HT-29 (cell line): ENCODE measurements around the gene VSTM1. TPM values are rescaled to one million over a fixed set of nuclear protein-coding genes. Genes with fewer than 3 reads are reported as not detected.
"Not testable (repeated sequence)": the region's sequence is repeated elsewhere in the genome, so short reads cannot be mapped to it uniquely, and the experiment has no call there.

ENCODE experiments used
- DNase-seq: peaks from one replicate; pipeline ENCODE4 v3.0.0-alpha.2; 2015; ENCODE audit warnings: low spot score
- total RNA-seq: library from RNA; depleted of rRNA; stranded (reverse); fragments of >200 nt; shearing (Covaris generic); gene quantifications from 2 replicates; pipeline ENCODE4 v1.2.3, GENCODE V29; 2014

Gene VSTM1
- total RNA-seq, 1 experiment from 2014 or later, result not detected

DNA sequence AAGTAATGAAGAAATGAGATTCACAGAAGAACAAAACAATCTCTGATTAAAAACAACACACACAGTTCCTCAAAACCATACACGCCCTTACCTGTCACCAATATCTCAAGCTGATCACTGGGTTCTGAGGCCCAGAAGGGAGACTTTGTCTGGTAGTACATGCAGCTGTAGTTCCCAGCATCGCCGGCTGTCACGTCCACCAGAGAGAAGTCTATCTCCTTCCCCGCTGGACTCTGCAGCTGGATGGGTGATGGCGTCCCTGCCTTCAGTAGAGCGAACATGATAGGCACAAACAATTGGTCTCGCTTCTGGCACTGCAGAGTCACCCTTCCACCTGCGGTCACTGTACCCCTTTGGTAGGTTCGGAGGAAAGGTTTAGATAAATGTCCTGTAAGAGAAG, 10.1 kb upstream of the VSTM1 start:
- DNase-seq, result no peak

DNA sequence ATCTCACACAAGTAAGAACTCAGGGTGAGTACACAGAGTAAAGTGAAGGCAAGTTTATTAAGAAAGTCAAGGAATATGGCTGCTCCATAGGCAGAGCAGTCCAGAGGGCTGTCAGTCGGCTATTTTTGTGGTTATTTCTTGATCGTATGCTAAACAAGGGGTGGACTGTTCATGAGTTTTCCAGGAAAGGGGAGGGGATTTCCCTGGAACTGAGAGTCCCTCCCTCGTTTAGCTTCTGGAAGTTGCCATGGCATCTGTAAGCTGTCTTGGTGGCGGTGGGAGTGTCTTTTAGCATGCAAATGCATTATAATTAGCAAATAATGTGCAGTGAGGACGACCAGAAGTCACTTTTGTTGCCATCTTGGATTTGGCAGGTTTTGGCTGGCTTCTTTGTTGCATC, 5.8 kb upstream of the VSTM1 start:
- no peak for DNase-seq

DNA sequence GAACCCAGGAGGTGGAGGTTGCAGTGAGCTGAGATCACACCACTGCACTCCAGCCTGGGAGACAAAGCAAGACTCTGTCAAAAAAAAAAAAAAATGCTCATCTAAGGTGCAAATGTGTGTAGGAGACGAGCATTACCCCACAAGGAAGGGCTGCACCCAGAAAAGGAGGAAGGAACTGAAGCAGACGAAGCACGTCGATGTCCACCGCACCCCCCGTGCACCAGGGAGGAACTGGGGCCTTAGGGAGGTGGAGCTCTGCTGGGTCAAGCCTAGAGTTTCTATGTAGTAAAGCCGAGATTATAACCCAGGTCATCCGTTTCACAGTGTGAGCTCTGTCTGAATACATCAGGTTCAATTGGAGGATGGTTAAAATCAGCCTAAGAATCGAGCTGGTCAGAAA, 1.1 kb downstream of the VSTM1 start:
- DNase-seq, result no peak

- no peak for DNase-seq
Measured at GRCh38 chr19:54047616-54048015, 16.1 kb downstream of the VSTM1 start.

GRCh38 chr19:54045771-54046170, 17.9 kb downstream of the VSTM1 start:
- DNase-seq, result no peak

- DNase-seq, result no peak
Measured at GRCh38 chr19:54042989-54043388, 20.7 kb downstream of the VSTM1 start.

- no peak for DNase-seq
Measured at GRCh38 chr19:54041969-54042606, 21.6 kb downstream of the VSTM1 start.

DNA sequence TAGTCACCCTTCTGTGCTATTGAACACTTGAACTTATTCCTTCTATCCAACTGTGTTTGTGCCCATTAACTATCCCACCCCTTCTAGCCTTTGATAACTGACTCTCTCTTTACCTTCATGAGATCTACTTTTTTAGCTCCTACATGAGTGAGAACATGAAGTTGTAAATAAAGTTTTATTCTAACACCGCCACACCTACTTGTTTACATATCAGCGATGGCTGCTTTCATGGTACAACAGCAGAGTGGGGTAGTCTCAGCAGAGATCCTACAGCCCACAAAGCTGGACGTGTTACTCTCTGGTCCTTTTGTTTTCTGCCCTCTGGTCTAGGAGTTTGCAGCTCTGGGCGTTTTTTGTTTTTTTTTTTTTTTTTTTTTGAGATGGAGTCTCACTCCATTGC, 23.7 kb downstream of the VSTM1 start:
- DNase-seq, result no peak

- not testable (repeated sequence) for DNase-seq
Measured at GRCh38 chr19:54036542-54036941, 27.2 kb downstream of the VSTM1 start.

DNA sequence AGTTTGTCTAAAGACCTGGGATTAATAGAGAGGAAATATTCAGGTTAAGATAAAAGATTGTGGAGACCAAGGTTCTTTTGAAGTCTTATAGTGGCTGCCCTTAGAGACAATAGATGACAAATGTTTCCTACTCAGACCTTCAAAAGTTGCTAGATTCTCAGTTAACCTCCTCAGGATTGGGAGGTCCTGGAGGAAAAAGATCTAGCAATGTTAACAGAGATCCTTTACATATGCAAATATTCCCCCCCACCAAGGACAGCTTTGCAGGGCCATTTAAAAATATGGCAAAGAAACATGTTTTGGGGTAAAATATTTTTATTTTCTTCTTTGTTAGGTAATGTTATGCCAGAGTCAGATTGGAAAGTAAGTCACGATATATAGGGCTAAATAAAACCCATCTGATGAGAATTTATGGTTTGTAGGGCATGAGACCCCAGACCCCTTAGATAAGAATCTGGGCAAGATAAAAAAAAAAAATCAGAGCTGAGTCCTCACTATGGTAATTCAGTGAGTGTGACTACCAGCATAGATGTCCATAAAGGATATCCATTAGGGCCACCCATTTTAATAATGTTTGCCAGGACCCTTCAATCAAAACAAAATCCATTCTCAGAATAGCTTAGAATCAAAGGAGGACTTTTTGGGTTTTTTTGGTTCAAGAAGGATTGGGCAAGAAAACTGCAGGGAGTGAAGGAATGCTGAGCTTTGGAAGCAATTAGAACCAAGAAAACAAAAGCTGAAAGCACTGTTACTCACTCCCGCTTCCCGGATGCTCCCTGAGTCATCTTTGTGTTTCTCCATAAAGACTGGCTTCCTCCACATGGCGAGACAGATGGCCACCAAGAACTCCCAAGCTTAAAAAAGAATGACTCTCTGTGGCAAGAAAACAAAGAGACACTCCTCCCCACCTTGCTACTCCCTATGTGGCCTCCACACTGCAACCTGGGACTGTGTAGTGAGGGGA, 28.2 kb downstream of the VSTM1 start:
- no peak for DNase-seq

DNA sequence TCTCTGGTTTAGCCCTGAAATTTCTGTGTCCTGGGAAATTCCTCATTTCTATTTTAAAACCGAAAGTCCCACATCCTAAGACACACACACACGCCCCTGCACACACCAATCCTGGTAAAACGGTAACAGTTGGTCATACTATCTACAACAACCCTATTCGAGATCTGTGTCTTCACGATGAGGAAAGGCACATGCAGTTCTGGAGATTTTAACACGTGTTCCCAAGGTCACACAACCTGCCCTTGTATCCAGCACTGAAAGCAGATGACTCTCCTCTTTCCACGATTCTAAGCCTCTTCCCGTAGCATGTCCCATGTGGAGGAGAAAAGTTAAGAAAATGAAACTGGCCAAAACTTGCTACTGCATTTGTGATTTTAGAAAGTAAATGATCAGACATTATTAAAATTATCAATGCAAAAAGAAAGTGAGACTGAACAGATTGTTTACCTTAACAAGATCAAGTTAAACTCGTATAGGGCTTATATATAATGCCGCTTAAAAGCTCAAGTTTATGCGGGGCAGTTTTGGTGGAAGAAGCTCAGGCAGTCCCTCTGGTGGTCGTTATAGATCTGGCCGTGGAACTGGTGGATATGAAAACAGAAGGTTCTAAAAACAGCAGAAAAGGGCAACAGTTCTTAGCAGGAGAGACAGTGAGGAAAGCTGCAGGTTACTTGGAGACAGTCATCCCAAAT, 32.7 kb downstream of the VSTM1 start:
- DNase-seq, result peak; percentile 49

GRCh38 chr19:54029930-54030490, 33.7 kb downstream of the VSTM1 start:
- DNase-seq, result peak; percentile 94

GRCh38 chr19:54029301-54029700, 34.4 kb downstream of the VSTM1 start:
- DNase-seq, result no peak

- DNase-seq, result no peak
Measured at GRCh38 chr19:54026656-54027055, 37.0 kb downstream of the VSTM1 start.

- no peak for DNase-seq
Measured at GRCh38 chr19:54024660-54025059, 39.0 kb downstream of the VSTM1 start.

- no peak for DNase-seq
Measured at GRCh38 chr19:54023191-54023590, 40.5 kb downstream of the VSTM1 start.

- DNase-seq, result no peak
Measured at GRCh38 chr19:54021932-54022331, 41.8 kb downstream of the VSTM1 start.

- no peak for DNase-seq
Measured at GRCh38 chr19:54021363-54021762, 42.3 kb downstream of the VSTM1 start.

DNA sequence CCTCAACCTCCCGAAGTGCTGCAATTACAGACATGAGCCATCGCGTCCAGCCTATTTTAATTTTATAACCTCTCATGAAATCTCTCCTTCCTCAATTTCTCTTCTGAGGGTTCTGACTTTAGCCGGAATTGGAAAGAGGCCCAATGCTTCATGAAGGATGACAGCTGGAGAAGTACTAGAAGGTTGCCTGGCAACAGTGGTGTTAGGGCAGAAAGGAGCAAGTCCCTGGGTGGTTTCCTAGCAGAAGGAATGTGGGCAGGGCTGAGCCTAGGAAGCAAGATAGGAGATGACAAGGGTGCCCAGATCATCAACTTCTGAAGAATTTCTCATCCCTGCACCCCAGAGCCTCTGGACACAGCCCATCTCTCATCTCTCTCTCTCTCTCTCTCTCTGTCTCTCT, 46.4 kb downstream of the VSTM1 start:
- peak; percentile 55 for DNase-seq

DNA sequence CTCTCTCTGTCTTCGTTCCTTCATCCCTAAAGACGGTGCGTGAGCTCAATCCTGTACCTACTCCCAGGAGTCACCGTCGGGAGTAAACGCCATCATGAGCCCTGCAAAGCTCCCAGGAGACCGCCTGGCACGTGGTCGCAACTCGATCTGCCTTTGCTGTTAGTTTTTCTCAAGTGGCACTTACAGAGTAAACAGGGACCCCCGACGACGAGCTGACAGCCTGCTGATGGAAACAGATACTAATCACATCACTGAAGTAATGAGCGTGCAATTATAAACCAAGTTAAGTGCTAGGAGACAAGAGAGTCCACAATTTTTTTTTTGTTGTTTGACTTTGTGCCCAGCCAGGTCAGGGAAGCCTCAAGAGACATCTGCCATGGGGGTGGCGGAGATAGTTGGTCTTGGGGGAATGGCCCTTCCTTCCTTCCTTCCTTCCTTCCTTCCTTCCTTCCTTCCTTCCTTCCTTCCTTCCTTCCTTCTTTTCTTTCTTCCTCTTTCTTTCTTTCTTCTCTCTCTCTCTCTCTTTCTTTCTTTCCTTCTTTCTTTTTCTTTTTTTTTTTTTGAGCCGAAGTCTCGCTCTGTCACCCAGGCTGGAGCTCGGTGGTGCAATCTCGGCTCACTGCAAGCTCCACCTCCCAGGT, 48.7 kb downstream of the VSTM1 start:
- DNase-seq, result no peak

DNA sequence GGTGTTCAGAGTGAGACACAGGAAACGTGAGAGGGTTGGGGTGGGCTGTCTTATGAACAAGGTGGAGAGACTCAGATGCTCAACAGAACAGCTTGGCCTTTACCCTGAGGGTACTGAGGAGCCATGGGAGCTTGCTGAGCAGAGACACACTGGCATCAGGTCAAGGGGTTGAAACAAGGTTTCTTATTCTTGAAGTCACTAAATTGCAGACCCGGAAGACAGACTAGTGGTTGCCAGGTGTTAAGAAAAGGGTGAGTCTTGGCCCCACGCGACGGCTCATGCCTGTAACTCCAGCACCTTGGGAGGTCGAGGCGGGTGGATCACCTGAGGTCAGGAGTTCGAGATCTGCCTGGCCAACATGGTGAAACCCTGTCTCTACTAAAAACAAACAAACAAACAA, 49.8 kb downstream of the VSTM1 start:
- DNase-seq, result no peak
